ENCODE data around the gene TNRC6B.
A peak's percentile ranks its signal among the peaks of the same experiment; 100 is the strongest.
"Not testable (repeated sequence)": the region's sequence is repeated elsewhere in the genome, so short reads cannot be mapped to it uniquely, and the experiment has no call there.

The TNRC6B gene

GRCh38 chr22:40300884-40301672 lies 123.4 kb downstream of the TNRC6B start:
- DNase-seq: peak; percentile 59

- DNase-seq: peak; percentile 49
Observed at GRCh38 chr22:40302149-40302548, 124.4 kb downstream of the TNRC6B start.

GRCh38 chr22:40305625-40306024 lies 127.9 kb downstream of the TNRC6B start:
- no peak for DNase-seq

- DNase-seq: no peak
Observed at GRCh38 chr22:40308999-40309573, 131.4 kb downstream of the TNRC6B start.

- DNase-seq: no peak
Observed at GRCh38 chr22:40309631-40310030, 131.9 kb downstream of the TNRC6B start.

- DNase-seq: no peak
Observed at GRCh38 chr22:40310081-40310767, 132.5 kb downstream of the TNRC6B start.

- no peak for DNase-seq
Observed at GRCh38 chr22:40310768-40311120, 133.0 kb downstream of the TNRC6B start.

GRCh38 chr22:40311646-40312045 lies 133.9 kb downstream of the TNRC6B start:
- not testable (repeated sequence) for DNase-seq

GRCh38 chr22:40312050-40312449 lies 134.3 kb downstream of the TNRC6B start:
- DNase-seq: no peak

- DNase-seq: no peak
Observed at GRCh38 chr22:40313007-40313406, 135.3 kb downstream of the TNRC6B start.

GRCh38 chr22:40314041-40314440 lies 136.3 kb downstream of the TNRC6B start:
- DNase-seq: no peak

- no peak for DNase-seq
Observed at GRCh38 chr22:40320687-40321086, 143.0 kb downstream of the TNRC6B start.

GRCh38 chr22:40322021-40322420 lies 144.3 kb downstream of the TNRC6B start:
- no peak for DNase-seq

- DNase-seq: no peak
Observed at GRCh38 chr22:40322818-40323447, 145.2 kb downstream of the TNRC6B start.

GRCh38 chr22:40323681-40324171 lies 146.0 kb downstream of the TNRC6B start:
- peak; percentile 42 for DNase-seq

- DNase-seq: peak; percentile 60
Observed at GRCh38 chr22:40324468-40325305, 147.0 kb downstream of the TNRC6B start.

- peak; percentile 71 for DNase-seq
Observed at GRCh38 chr22:40325315-40325714, 147.6 kb downstream of the TNRC6B start.

- DNase-seq: peak; percentile 13
Observed at GRCh38 chr22:40326905-40327735, 149.4 kb downstream of the TNRC6B start.

GRCh38 chr22:40328546-40329456 lies 151.1 kb downstream of the TNRC6B start:
- no peak for DNase-seq

- DNase-seq: no peak
Observed at GRCh38 chr22:40329466-40329865, 151.7 kb downstream of the TNRC6B start.
